HG03175 (cell line): ENCODE measurements around the gene IL17A.

Experiments
- ATAC-seq: cut with Tn5 transposase; IDR thresholded peaks from one replicate; pipeline ENCODE4 v1.9.1; 2021; ENCODE audit warnings: mild to moderate bottlenecking, moderate library complexity; ENCODE audit not compliant: unreplicated experiment

IL17A gene

GRCh38 chr6:52186075-52186474 is at the start of gene IL17A:
Gene IL17A (plus strand): TSS chr6:52186375. CDS start chr6:52186432, 57 bp downstream.
- ATAC-seq, result peak; percentile 6

GRCh38 chr6:52136934-52137467 is 49.2 kb upstream of the IL17A start:
- no peak for ATAC-seq

GRCh38 chr6:52138284-52138683 is 47.9 kb upstream of the IL17A start:
- no peak for ATAC-seq

GRCh38 chr6:52139985-52140680 is 46.0 kb upstream of the IL17A start:
- no peak for ATAC-seq

- no peak for ATAC-seq
These were observed 44.6 kb upstream of the IL17A start for GRCh38 chr6:52141596-52141995.

GRCh38 chr6:52142556-52142955 is 43.6 kb upstream of the IL17A start:
- ATAC-seq, result no peak

- no peak for ATAC-seq
These were observed 42.6 kb upstream of the IL17A start for GRCh38 chr6:52143551-52143950.

- no peak for ATAC-seq
These were observed 41.7 kb upstream of the IL17A start for GRCh38 chr6:52144196-52145076.

- no peak for ATAC-seq
These were observed 39.2 kb upstream of the IL17A start for GRCh38 chr6:52146851-52147445.

- no peak for ATAC-seq
These were observed 37.1 kb upstream of the IL17A start for GRCh38 chr6:52149076-52149475.

- ATAC-seq, result no peak
These were observed 36.2 kb upstream of the IL17A start for GRCh38 chr6:52149949-52150348.

- no peak for ATAC-seq
These were observed 34.1 kb upstream of the IL17A start for GRCh38 chr6:52152070-52152423.

GRCh38 chr6:52152711-52153160 is 33.4 kb upstream of the IL17A start:
- no peak for ATAC-seq

- ATAC-seq, result no peak
These were observed 31.8 kb upstream of the IL17A start for GRCh38 chr6:52154381-52154780.

- peak; percentile 92 for ATAC-seq
These were observed 30.2 kb upstream of the IL17A start for GRCh38 chr6:52155791-52156576.

GRCh38 chr6:52157301-52157941 is 28.8 kb upstream of the IL17A start:
- ATAC-seq, result peak; percentile 66

- ATAC-seq, result no peak
These were observed 25.6 kb upstream of the IL17A start for GRCh38 chr6:52160472-52161104.

GRCh38 chr6:52161689-52162438 is 24.3 kb upstream of the IL17A start:
- ATAC-seq, result peak; percentile 37
